Activated CD4-positive, alpha-beta memory T cell treated with anti-CD3 and anti-CD28 coated beads for 36 hours (primary cell): ENCODE results near the gene LSM14B. TPM values are rescaled to one million over a fixed set of nuclear protein-coding genes. Genes with fewer than 3 reads are reported as not detected.

Experiments used
- CTCF ChIA-PET: fragments of 350-600 bp; sonication (Branson Sonifier 250); formaldehyde crosslinking; loops from one replicate; lab custom pipeline; 2021; ENCODE audit warnings: antibody characterized with exemption, inconsistent platforms; lab: Charles Lee
- POLR2A ChIA-PET: fragments of 350-600 bp; sonication (Branson Sonifier 250); formaldehyde crosslinking; loops from one replicate; lab custom pipeline; 2021; ENCODE audit warnings: antibody characterized with exemption; lab: Charles Lee
- DNase-seq: peaks from one replicate; pipeline ENCODE4 v3.0.0-alpha.2; 2020
- H3K27ac Mint-ChIP-seq: one replicate; pipeline ENCODE4 v1.8.0; 2021; ENCODE audit warnings: mixed read lengths
- H3K27me3 Mint-ChIP-seq: one replicate; pipeline ENCODE4 v1.8.0; 2021; ENCODE audit warnings: mixed read lengths
- H3K36me3 Mint-ChIP-seq: one replicate; pipeline ENCODE4 v1.8.0; 2021; ENCODE audit warnings: mixed read lengths
- H3K4me1 Mint-ChIP-seq: one replicate; pipeline ENCODE4 v1.8.0; 2021; ENCODE audit warnings: low read depth, mixed read lengths
- H3K4me3 Mint-ChIP-seq: one replicate; pipeline ENCODE4 v1.8.0; 2021; ENCODE audit warnings: mild to moderate bottlenecking, mixed read lengths
- H3K9me3 Mint-ChIP-seq: one replicate; pipeline ENCODE4 v1.8.0; 2021; ENCODE audit warnings: mixed read lengths
- intact Hi-C: fragments of 100-400 bp; cut with micrococcal nuclease; formaldehyde crosslinking; loops from one replicate; pipeline ENCODE4 v1.15.1; 2023
- total RNA-seq, 2 experiments: library from RNA; stranded (reverse); gene quantifications; one replicate each; pipeline ENCODE4 v1.2.3, GENCODE V29; 2021

The LSM14B gene
- total RNA-seq, 2 experiments from 2014 or later = 33.4 to 35.1 TPM

- intact Hi-C loops = loop anchor here (5.0 kb wide), 1 partner anchor 111 kb away; no protein-coding TSS in a partner anchor
- H3K36me3 Mint-ChIP-seq = peaks cover 30% of the 10 kb centered on the region
- ChIA-PET CTCF (interaction anchor here (0.6 to 3.2 kb wide), 2 partner anchors 11 to 19 kb away, joined by 3 to 16 read pairs; partner anchors contain the start of genes PSMA7 and SS18L1), POLR2A (interaction anchor here (0.7 to 1.7 kb wide), 2 partner anchors 12 to 57 kb away, joined by 5 to 6 read pairs; partner anchors contain the start of gene TAF4)
- peak overlapping the region; percentile 8 for H3K27ac Mint-ChIP-seq
- H3K27me3 Mint-ChIP-seq = no peaks in the 10 kb centered on the region
- peak overlapping the region; percentile 77 for H3K4me3 Mint-ChIP-seq
- H3K9me3 Mint-ChIP-seq = no peaks in the 10 kb centered on the region
- H3K4me1 Mint-ChIP-seq = peaks cover 39% of the 10 kb centered on the region
- DNase-seq = no peak
Measured at GRCh38 chr20:62123450-62124118, 1.3 kb downstream of the LSM14B start.

DNA sequence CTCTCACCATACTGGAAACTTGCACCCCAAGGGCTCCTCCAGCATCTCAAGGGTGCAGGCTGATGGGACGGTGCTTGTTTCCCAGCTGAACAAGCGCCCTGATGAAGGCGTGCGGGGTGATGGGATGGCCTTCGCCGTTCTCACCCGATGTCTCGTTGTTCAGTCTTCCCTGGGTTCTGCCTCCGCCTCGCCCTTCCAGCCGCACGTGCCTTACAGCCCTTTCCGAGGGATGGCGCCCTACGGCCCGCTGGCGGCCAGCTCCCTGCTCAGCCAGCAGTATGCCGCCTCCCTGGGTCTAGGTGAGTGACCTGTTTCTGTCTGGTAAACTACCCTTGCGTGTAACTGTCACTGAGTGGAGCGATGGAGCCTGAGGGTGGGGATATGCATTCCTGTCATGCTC is 3.9 kb downstream of the LSM14B start:
- no peaks in the 10 kb centered on the region for H3K27me3 Mint-ChIP-seq
- H3K9me3 Mint-ChIP-seq = no peaks in the 10 kb centered on the region
- intact Hi-C loops = no loop called here
- H3K4me1 Mint-ChIP-seq = peaks cover 24% of the 10 kb centered on the region
- no peak for DNase-seq
- peaks cover 45% of the 10 kb centered on the region for H3K36me3 Mint-ChIP-seq
- POLR2A ChIA-PET = interaction anchor here (1.2 to 1.9 kb wide), 2 partner anchors 9 to 264 kb away, joined by 3 to 7 read pairs; no protein-coding TSS in a partner anchor
- H3K4me3 Mint-ChIP-seq = no peak overlapping the region
- H3K27ac Mint-ChIP-seq = no peak overlapping the region
- CTCF ChIA-PET = interaction anchor here (2.2 kb wide), 1 partner anchor 10 kb away, joined by 14 read pairs; no protein-coding TSS in a partner anchor

DNA sequence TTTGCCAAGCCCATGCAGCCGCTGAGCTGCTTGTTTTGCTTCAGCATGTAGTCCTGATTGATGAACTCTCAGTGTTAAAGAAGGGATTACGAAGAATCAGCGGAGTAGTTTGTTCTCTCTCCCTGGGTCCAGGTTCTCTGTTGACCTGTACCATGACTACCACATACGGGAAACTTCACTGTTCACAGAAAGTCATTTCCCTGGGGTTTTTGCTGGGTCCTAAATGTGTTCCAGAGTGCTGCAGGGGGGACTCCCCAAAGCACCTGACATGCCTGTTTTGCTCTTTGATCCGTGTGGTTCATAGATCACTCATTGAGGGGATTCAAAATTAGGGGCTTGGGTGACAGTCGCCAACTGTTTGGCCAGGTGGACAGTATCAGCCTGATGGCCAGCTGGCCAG is 5.5 kb downstream of the LSM14B start:
- no peaks in the 10 kb centered on the region for H3K9me3 Mint-ChIP-seq
- intact Hi-C loops = no loop called here
- no peak overlapping the region for H3K4me3 Mint-ChIP-seq
- no peak overlapping the region for H3K27ac Mint-ChIP-seq
- DNase-seq = no peak
- H3K4me1 Mint-ChIP-seq = peaks cover 31% of the 10 kb centered on the region
- CTCF ChIA-PET = interaction anchor here (1.5 to 2.2 kb wide), 2 partner anchors 8 to 14 kb away, joined by 3 to 14 read pairs; no protein-coding TSS in a partner anchor
- H3K27me3 Mint-ChIP-seq = no peaks in the 10 kb centered on the region
- H3K36me3 Mint-ChIP-seq = peaks cover 56% of the 10 kb centered on the region
- POLR2A ChIA-PET = interaction anchor here (0.7 to 1.0 kb wide), 2 partner anchors 61 to 62 kb away, joined by 3 read pairs; partner anchors contain the start of gene TAF4

DNA sequence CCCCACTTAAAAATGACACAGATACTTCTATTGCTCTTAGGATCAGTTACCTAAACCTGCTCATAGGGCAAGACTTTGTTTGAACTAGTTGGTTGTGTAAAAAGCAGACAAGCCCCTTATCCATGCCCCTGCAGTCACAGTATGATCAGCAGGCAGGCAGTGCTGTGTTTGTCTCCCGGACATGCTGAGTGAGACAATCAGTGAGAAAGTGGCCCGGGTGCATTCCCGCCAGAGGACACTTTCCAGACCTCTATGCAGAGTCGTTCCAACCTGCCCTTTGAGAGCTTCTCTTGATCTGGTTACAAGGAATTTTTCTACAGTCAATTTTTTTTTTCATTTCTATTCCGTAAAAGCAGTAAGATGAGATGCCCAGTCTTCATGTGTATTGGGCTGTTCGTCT is 6.2 kb downstream of the LSM14B start:
- no peak for DNase-seq
- ChIA-PET POLR2A (no interaction called here), CTCF (no interaction called here)
- H3K27me3 Mint-ChIP-seq = no peaks in the 10 kb centered on the region
- intact Hi-C loops = no loop called here
- peaks cover 35% of the 10 kb centered on the region for H3K4me1 Mint-ChIP-seq
- no peaks in the 10 kb centered on the region for H3K9me3 Mint-ChIP-seq
- peaks cover 59% of the 10 kb centered on the region for H3K36me3 Mint-ChIP-seq
- H3K27ac Mint-ChIP-seq = no peak overlapping the region
- H3K4me3 Mint-ChIP-seq = no peak overlapping the region

DNA sequence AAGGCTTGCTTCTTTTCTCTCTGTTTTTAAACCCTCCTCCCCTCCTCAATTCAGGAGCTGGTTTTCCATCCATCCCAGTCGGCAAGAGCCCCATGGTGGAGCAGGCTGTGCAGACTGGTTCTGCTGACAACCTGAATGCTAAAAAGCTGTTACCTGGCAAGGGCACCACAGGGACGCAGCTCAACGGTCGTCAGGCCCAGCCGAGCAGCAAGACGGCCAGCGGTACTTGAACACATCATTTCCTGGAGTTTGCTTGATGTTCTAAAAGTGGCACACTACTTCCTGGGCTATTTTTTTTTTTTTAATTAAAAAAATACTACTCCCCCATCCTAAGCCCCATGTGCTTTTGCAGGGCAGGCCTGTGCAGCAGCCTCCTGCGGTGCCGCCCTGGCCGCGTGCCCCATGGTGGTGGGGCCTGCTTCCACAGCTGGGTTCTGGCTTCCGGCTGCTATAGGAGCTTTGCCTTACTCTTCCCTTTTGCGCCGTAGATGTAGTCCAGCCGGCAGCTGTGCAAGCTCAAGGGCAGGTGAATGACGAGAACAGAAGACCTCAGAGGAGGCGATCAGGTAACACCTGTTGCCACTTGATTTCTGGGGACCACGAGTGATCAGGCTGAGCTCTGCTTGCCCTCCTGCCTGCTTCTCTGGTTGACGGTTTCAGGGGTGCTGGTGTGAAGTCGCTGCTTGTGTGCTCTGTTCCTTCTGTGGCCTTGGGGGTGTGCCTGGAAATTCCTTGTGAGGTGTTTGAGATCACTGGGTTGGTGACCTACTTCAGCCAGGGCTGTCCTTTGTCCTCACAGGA is 7.7 kb downstream of the LSM14B start:
- H3K4me1 Mint-ChIP-seq = peaks cover 28% of the 10 kb centered on the region
- intact Hi-C loops = no loop called here
- no peak overlapping the region for H3K4me3 Mint-ChIP-seq
- no peak for DNase-seq
- no peaks in the 10 kb centered on the region for H3K9me3 Mint-ChIP-seq
- peak overlapping the region; percentile 42 for H3K27ac Mint-ChIP-seq
- H3K27me3 Mint-ChIP-seq = no peaks in the 10 kb centered on the region
- ChIA-PET POLR2A (no interaction called here), CTCF (interaction anchor here (0.6 to 1.7 kb wide), 2 partner anchors 119 to 869 kb away, joined by 3 to 5 read pairs; no protein-coding TSS in a partner anchor)
- H3K36me3 Mint-ChIP-seq = peaks cover 53% of the 10 kb centered on the region

- peak overlapping the region; percentile 44 for H3K27ac Mint-ChIP-seq
- POLR2A ChIA-PET = no interaction called here
- intact Hi-C loops = no loop called here
- no peaks in the 10 kb centered on the region for H3K9me3 Mint-ChIP-seq
- DNase-seq = no peak
- no peaks in the 10 kb centered on the region for H3K27me3 Mint-ChIP-seq
- H3K4me3 Mint-ChIP-seq = no peak overlapping the region
- peaks cover 25% of the 10 kb centered on the region for H3K4me1 Mint-ChIP-seq
- H3K36me3 Mint-ChIP-seq = peaks cover 54% of the 10 kb centered on the region
- CTCF ChIA-PET = interaction anchor here (1.1 to 1.4 kb wide), 2 partner anchors 10 kb away, joined by 3 to 8 read pairs; no protein-coding TSS in a partner anchor
Measured at GRCh38 chr20:62131560-62132320, 9.5 kb downstream of the LSM14B start.

DNA sequence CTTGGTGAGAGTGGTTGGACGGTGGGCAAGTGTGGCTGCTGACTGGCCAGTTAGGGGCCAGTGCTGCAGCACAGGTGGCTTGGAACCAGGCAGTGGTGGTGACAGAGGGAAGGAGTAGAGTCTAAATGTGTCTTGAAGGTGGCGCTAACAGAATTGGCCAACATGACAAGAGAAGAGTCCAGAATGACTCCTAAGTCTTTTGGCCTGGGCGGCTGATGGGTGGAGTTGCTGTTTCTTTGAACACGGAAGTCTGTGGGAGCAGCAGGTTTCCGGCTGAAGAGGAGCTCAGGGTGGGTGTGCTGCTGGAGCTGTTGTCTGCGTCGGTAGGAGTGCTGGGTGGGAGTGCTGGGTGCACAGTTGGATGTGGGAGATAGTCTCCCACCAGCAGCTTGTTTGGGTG is 10.1 kb downstream of the LSM14B start:
- ChIA-PET POLR2A (no interaction called here), CTCF (interaction anchor here (1.1 to 1.4 kb wide), 2 partner anchors 9 to 11 kb away, joined by 3 to 8 read pairs; no protein-coding TSS in a partner anchor)
- Mint-ChIP-seq H3K9me3 (no peaks in the 10 kb centered on the region), H3K36me3 (peaks cover 52% of the 10 kb centered on the region), H3K27ac (peak overlapping the region; percentile 44), H3K4me1 (peaks cover 25% of the 10 kb centered on the region), H3K27me3 (no peaks in the 10 kb centered on the region), H3K4me3 (no peak overlapping the region)
- DNase-seq = no peak
- intact Hi-C loops = no loop called here

- Mint-ChIP-seq H3K4me3 (no peak overlapping the region), H3K27ac (peak overlapping the region; percentile 67), H3K36me3 (peaks cover 57% of the 10 kb centered on the region), H3K9me3 (no peaks in the 10 kb centered on the region), H3K27me3 (no peaks in the 10 kb centered on the region), H3K4me1 (peaks cover 33% of the 10 kb centered on the region)
- ChIA-PET POLR2A (interaction anchor here (0.6 to 1.1 kb wide), 2 partner anchors 10 to 11 kb away, joined by 3 read pairs; partner anchors contain the start of genes PSMA7 and SS18L1), CTCF (interaction anchor here (0.9 to 1.4 kb wide), 3 partner anchors 8 to 122 kb away, joined by 3 to 8 read pairs (median 4); no protein-coding TSS in a partner anchor)
- DNase-seq = no peak
- intact Hi-C loops = no loop called here
Measured at GRCh38 chr20:62133051-62133845, 11.0 kb downstream of the LSM14B start.

- Mint-ChIP-seq H3K27me3 (no peaks in the 10 kb centered on the region), H3K4me3 (no peak overlapping the region), H3K4me1 (peaks cover 33% of the 10 kb centered on the region), H3K9me3 (no peaks in the 10 kb centered on the region), H3K36me3 (peaks cover 55% of the 10 kb centered on the region), H3K27ac (peak overlapping the region; percentile 67)
- intact Hi-C loops = no loop called here
- no peak for DNase-seq
- POLR2A ChIA-PET = interaction anchor here (1.1 kb wide), 1 partner anchor 9 kb away, joined by 3 read pairs; the partner anchor contains the start of genes PSMA7 and SS18L1
- CTCF ChIA-PET = interaction anchor here (0.9 kb wide), 1 partner anchor 123 kb away, joined by 4 read pairs; no protein-coding TSS in a partner anchor
Measured at GRCh38 chr20:62133864-62134263, 11.6 kb downstream of the LSM14B start.

DNA sequence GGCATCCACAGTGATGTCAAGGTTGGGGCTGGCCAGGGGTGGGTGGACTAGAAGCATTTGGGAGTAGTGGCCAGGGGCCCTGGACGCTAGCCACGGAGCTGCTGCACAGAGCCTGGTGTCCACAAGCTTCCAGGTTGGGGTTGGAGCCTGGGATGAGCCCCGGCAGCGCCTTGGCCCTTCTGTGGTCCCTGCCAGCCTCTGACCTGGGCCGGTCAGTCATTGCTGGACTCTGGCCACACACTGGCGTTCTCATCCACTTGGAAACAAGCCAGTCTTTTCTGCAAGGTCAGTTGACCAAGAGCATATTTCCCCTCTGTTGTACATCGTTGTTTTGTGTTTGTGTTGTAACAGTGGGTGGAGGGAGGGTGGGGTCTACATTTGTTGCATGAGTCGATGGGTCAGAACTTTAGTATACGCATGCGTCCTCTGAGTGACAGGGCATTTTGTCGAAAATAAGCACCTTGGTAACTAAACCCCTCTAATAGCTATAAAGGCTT is 12.5 kb downstream of the LSM14B start:
- intact Hi-C loops = no loop called here
- POLR2A ChIA-PET = interaction anchor here (2.0 kb wide), 1 partner anchor 8 kb away, joined by 7 read pairs; no protein-coding TSS in a partner anchor
- peaks cover 63% of the 10 kb centered on the region for H3K36me3 Mint-ChIP-seq

More for the DNA sequence above, 12.5 kb downstream of the LSM14B start:
- no peak for DNase-seq
- H3K4me3 Mint-ChIP-seq = no peak overlapping the region
- H3K27ac Mint-ChIP-seq = no peak overlapping the region
- peaks cover 36% of the 10 kb centered on the region for H3K4me1 Mint-ChIP-seq
- CTCF ChIA-PET = interaction anchor here (0.7 to 2.2 kb wide), 3 partner anchors 11 to 388 kb away, joined by 3 to 22 read pairs (median 3); no protein-coding TSS in a partner anchor
- no peaks in the 10 kb centered on the region for H3K27me3 Mint-ChIP-seq
- H3K9me3 Mint-ChIP-seq = no peaks in the 10 kb centered on the region
